GM19239 (cell line): Measurements from ENCODE around the gene SLX4.

Experiments
- DNase-seq: peaks from one replicate; pipeline ENCODE4 v3.0.0; 2011; ENCODE audit warnings: low spot score; ENCODE audit not compliant: insufficient read length
- FAIRE-seq: peaks from 2 replicates; lab custom pipeline; 2011; peaks lifted over from hg19 to GRCh38; lab: Jason Lieb, UNC

The SLX4 gene

GRCh38 chr16:3583303-3584038 is 27.9 kb downstream of the SLX4 start:
- no peak for DNase-seq
- no peak for FAIRE-seq

DNA sequence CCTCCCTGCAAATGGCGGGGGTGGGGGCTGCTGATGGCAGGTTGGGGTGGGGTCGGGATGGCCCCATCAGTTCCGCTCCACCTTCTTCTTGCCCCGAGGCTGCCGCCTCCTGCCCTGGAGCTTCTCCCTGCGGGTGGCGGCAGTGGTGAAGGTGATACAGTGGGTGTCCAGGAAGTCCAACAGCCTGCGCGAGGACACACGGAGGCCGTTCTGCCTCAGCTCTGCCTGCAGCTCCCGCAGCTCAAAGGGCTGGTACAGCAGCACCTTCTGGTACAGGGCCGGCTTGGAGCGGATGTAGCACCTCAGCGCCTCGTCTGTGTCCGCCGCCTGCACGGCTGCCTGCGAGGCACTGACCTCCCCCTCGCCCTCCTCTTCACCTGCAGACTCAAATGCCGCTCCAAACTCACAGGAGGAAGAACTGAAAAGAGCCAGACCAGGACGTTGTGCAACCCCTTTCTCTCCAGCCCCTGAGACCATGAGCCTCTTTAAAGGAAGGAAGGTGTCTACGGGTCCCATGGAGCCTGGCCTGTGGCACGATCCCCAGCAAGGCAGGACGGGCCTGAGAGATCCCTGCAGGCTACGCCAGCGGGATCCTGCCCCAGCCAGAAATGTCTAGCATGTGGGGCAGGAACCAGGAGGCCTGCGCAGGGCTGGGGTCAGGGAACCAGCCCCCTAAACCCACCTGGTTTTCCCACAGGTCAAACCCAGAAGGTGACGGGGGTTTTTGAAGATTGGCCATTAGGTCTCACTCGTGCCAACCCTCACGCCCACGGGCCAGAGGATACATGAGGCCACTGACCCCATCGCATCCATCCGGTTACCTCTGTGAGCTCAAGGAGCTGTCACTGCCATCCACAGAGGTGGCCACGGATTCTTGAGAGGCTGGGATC is 28.9 kb downstream of the SLX4 start:
- FAIRE-seq: no peak
- DNase-seq: no peak

- FAIRE-seq: no peak
- no peak for DNase-seq
Measured at GRCh38 chr16:3581392-3581791, 30.0 kb downstream of the SLX4 start.

- DNase-seq (no peak), FAIRE-seq (no peak)
Measured at GRCh38 chr16:3580686-3581085, 30.7 kb downstream of the SLX4 start.

DNA sequence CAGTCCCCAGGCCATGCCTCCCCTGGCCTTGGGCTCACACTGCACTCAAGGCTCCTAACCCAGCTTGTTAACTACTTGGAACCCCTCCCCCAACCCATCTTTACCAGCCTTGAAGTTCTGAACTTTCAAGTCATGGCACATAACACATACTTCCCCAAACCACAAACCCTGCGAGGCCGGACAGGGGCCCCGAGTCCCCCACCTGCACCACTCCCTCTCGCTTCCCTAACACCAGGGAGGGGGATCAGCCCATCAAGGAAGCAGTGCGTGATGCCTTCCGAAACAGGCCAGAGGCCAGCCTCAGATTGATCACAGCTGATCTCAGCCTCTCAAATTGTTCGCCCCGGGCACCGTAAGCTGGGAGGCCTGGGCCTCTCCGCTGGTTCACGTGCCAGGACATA is 31.2 kb downstream of the SLX4 start:
- DNase-seq (no peak), FAIRE-seq (peak; percentile 68)

DNA sequence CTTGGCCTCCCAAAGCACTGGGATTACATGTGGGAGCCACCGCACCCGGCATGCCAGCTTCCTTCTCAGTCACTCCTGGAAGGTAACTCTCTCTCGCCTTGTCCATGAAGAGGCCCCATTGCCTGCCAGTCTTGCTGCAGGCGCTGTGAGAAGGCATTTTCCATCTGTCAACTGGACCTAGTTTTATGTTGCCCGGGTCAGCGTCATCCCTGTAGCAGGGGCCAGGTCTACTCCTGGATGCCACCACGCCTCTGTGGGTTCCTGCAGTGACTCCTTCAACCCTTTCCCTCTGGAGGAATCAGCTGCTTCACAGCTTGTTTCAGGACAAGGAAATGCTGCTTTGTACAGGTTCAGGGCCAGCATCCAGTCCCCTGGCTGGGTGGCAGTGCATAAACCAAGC is 31.6 kb downstream of the SLX4 start:
- FAIRE-seq (no peak), DNase-seq (no peak)

DNA sequence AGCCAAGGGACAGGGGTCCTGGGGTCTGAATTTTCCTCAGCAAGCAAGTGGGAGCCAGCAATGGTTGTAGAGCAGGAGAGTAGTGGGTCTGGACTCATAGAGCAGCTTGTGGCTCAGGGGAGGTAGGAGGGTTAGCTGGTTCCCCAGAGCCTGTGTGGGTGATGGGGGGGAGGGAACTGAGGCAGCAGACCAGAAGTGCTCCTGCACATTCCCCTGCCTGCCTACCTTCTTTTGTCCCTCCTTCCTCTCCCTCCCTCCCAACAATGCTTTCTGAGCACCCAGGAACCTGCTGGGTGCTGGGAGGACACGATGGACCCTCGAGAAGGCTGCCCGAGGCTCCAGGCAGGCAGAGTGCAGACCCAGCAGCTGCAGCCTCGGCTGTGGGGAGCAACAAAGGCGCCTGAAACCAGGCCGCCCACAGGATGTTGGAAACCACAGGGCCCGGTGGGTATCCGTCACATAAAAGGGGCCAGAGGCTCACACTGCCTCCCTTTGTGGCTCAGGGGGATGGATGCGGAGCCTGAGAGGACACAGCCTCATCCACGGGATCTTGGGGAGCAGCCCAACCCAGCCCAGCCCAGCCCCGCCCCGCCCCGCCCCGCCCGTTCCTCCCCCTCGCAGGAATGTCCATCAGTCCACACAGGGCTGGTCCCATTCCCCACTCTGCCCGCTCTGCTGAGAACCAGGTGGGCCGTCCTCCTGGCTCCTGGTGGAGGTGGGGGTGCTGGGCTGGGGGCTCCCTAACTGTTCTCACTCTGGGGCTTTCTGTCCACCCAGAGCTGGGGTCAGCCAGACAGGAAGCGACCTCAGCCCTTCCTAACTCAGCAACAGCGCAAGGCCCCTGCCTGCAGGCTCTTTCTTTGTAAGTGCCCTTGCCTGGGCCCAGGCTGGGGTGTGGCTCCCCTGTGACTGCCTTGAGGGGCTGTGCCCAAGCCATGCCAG is 32.5 kb downstream of the SLX4 start:
- DNase-seq (peak; percentile 76), FAIRE-seq (peak; percentile 91)

DNA sequence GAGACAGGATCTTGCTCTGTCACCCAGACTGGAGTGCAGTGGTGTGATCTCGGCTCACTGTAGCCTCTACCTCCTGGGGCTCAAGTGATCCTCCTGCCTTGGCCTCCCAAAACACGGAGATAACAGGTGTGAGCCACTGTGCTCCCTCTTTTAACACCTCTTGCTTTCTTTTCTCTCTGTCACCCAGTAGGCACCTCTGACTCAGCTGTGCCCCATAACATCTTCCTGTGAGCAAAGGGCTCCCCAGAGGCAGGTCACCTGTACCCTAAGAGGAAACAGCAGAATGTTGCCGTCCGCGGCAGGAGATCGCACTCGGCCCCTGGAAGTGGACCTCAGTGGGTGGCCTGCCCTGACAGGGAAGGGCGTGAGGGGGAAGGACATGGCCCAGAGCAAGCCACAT is 33.3 kb downstream of the SLX4 start:
- FAIRE-seq: peak; percentile 80
- no peak for DNase-seq

DNA sequence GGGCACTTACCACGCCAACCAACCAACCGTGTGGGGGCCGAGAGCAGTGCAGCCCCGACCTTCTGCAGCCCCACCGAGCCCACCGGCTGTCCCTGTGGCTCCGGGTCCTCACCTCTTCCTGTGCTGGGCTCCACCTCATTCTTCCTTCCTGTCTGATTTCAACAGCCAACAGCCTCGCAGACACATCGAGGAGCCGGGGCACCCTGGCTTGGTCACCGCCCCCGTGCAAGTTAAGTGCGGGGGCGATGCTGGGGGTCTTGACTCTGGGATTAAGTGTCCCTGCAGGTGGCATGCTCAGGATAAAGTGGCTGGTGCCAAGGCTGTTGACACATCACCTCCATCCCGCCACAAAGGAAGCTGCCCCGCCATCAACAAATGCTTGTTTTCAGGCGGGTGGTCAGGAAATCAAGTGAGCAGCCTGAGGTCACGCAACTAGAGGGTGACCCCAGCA is 34.1 kb downstream of the SLX4 start, which contains the start of gene NLRC3:
NLRC3 (minus strand) TSS at position 102 of the 451 bp plus-strand sequence. CDS start 12,367 bp downstream, outside the sequence.
- DNase-seq (peak; percentile 49), FAIRE-seq (peak; percentile 89)

DNA sequence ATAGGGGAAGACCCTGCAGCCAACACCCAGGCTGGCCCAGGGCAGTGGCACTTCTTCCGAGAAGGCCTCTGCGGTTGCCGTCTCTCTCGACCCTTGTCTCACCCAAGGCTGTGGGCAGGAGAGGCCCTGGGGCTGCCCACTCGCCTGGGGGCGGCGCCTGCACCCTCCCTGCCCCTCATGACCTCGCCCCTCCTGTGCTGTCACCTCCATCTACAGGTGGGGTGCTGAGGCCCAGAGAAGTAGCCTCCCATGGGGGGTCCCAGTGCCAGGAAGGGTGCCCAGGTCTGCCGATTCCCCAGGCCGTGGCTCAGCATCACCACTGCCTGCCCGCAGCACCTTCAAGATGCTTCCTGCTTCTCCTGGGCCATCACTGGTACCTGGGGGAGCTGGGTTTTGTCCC is 35.2 kb downstream of the SLX4 start:
- DNase-seq (no peak), FAIRE-seq (no peak)

- DNase-seq: no peak
- no peak for FAIRE-seq
Measured at GRCh38 chr16:3575491-3575890, 35.9 kb downstream of the SLX4 start.

- no peak for DNase-seq
Measured at GRCh38 chr16:3574195-3574594, 37.2 kb downstream of the SLX4 start.

GRCh38 chr16:3573146-3573815 is 38.1 kb downstream of the SLX4 start:
- FAIRE-seq (no peak), DNase-seq (no peak)

More at GRCh38 chr16:3574195-3574594, 37.2 kb downstream of the SLX4 start:
- no peak for FAIRE-seq

GRCh38 chr16:3570420-3571062 is 40.9 kb downstream of the SLX4 start:
- no peak for DNase-seq
- no peak for FAIRE-seq

DNA sequence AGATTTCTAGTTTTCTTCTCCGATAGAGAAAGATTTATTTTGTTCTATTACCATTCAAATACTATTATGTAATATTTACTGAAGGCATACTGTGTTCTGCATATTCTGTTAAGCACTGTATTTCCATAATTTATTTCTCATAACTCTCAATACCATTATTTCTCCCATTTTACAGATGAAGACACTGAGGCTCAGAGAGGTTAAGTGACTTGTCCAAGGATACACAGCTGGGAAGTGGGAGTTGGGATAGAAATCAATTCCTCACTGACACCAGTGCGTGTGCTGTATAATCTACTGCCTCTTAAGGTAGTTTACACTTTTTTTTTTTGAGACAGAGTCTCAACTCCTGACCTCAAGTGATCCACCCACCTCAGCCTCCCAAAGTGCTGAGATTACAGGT is 41.6 kb downstream of the SLX4 start:
- no peak for DNase-seq
- no peak for FAIRE-seq

DNA sequence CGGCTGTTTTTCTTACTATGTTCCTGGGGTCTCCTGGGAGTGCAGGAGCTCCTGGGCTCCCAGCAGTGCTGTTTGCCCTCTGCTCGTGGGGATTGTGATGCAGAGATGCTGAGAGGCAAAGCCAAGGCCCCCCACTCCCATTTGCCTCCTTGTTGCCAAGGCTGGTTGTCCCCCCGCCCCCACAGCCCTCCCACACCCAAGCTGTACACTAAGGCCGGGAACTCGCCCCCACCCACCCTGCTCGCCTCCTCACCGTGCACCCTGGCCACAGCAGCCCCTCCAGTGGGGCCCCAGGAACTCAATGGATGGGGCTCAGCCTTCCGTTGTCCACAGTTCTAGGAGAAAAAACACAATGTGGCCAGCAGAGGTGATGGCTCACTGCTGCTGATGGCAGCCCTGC is 44.4 kb downstream of the SLX4 start:
- DNase-seq: no peak
- no peak for FAIRE-seq

DNA sequence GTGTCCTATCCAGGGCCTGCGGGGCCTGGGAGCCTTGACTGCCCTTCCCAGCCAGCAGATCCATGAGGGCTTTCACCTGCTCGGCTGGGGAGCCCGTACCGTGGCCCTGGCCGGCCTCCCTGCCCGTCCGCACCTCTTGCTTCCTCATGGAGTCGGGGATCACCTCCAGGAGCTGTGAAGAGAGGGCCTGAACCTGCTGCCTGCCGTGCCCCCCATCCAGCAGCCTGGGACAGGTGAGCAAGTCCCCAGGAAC is 46.6 kb downstream of the SLX4 start:
- FAIRE-seq (no peak), DNase-seq (no peak)

- DNase-seq (no peak), FAIRE-seq (no peak)
Measured at GRCh38 chr16:3564130-3564888, 47.1 kb downstream of the SLX4 start.
